Motor neuron (in vitro differentiated cells): Measurements from ENCODE around the gene HHIPL1. TPM values are rescaled to one million over a fixed set of nuclear protein-coding genes. Genes with fewer than 3 reads are reported as not detected.

Source experiments
- ATAC-seq, 8 experiments: fragments of 200-7000 bp; cut with Tn5 transposase; replicated peaks in 6 of 8; 2 replicates each; pipeline ENCODE4 v1.8.0; 2021; ENCODE audit warnings: mild to moderate bottlenecking in 8 of 8, moderate library complexity in 8 of 8
- H3K27ac ChIP-seq, 2 donors: fragments of 250-450 bp; sonication (Bioruptor Pico); 2 replicates each; pipeline ENCODE4 v1.9.0; 2021; ENCODE audit warnings: antibody characterized with exemption in 2 of 2, mild to moderate bottlenecking in 2 of 2, moderate library complexity in 1 of 2
- H3K4me1 ChIP-seq, 2 donors: fragments of 250-450 bp; sonication (Bioruptor Pico); replicated peaks in 1 of 2; 2 replicates each; pipeline ENCODE4 v1.6.1; 2021; ENCODE audit warnings: antibody characterized with exemption in 2 of 2, mild to moderate bottlenecking in 2 of 2, moderate library complexity in 1 of 2
- H3K4me3 ChIP-seq, 5 donors: fragments of 250-450 bp; sonication (Bioruptor Pico); 2 replicates each; pipeline ENCODE4 v1.9.0; 2021; ENCODE audit warnings: antibody characterized with exemption in 5 of 5, mild to moderate bottlenecking in 5 of 5, moderate library complexity in 4 of 5
- WGBS, 10 experiments: fragments of 450-650 bp; shearing (Covaris generic); methylation state at CpG; one replicate each; pipeline ENCODE4 v1.0.0; 2022; 5-methylcytosine and 5-hydroxymethylcytosine counted together
- in situ Hi-C, 9 experiments: fragments of 400-800 bp; cut with MboI; loops; one replicate each; pipeline ENCODE4 v1.15.0; 2021; ENCODE audit warnings: low sequenced_read_pairs in 9 of 9, low pct_unique_long_range_greater_than_20kb in 2 of 9; ENCODE audit not compliant: unreplicated experiment in 9 of 9
- total RNA-seq, 8 experiments: library from RNA; unstranded; fragments of 300-600 nt; gene quantifications; 2 replicates each; pipeline versions ENCODE4 v1.2.3 to v1.2.4, GENCODE V29; 2022

Gene HHIPL1
- total RNA-seq, 8 experiments from 2014 or later = 0.84 to 2.3 (median 1.9) TPM

- Histone ChIP-seq H3K4me1 (peaks cover 20 to 39% of the 10 kb centered on the region in 2 donors), H3K4me3 (no peak overlapping the region), H3K27ac (peak overlapping the region in 1 of 2 donors; percentile 26)
- ATAC-seq = no peak
- 50 to 83% (median 66%) methylated on average over 4 to 11 of the region's 14 CpGs; no CpG with 5 or more reads in 1 of the 10 experiments for WGBS, 10 experiments
- in situ Hi-C loops = no loop called here
Observed at GRCh38 chr14:99670361-99671234, 25.7 kb downstream of the HHIPL1 start.

GRCh38 chr14:99671235-99672224 lies 26.6 kb downstream of the HHIPL1 start:
- Histone ChIP-seq H3K4me3 (no peak overlapping the region), H3K27ac (peak overlapping the region in 1 of 2 donors; percentile 41), H3K4me1 (peaks cover 20 to 34% of the 10 kb centered on the region in 2 donors)
- in situ Hi-C loops = no loop called here
- peak in 5 of 8 experiments; percentile 21 to 41 (median 22) for ATAC-seq
- 0 to 72% (median 49%) methylated on average over 1 to 8 of the region's 20 CpGs; no CpG with 5 or more reads in 2 of the 10 experiments for WGBS, 10 experiments

GRCh38 chr14:99672506-99673304 lies 27.8 kb downstream of the HHIPL1 start:
- WGBS, 10 experiments = 63 to 100% (median 87%) methylated on average over 2 to 3 of the region's 11 CpGs; no CpG with 5 or more reads in 7 of the 10 experiments
- Histone ChIP-seq H3K4me3 (no peak overlapping the region), H3K27ac (no peak overlapping the region), H3K4me1 (peaks cover 20 to 34% of the 10 kb centered on the region in 2 donors)
- peak in 3 of 8 experiments; percentile 36 to 83 (median 71) for ATAC-seq
- in situ Hi-C loops = no loop called here

- in situ Hi-C loops = no loop called here
- no peak overlapping the region for H3K27ac ChIP-seq
- no peak overlapping the region for H3K4me3 ChIP-seq
- no peak for ATAC-seq
- peaks cover 20 to 32% of the 10 kb centered on the region in 2 donors for H3K4me1 ChIP-seq
- 72 to 86% (median 80%) methylated on average over 2 to 3 of the region's 8 CpGs; no CpG with 5 or more reads in 7 of the 10 experiments for WGBS, 10 experiments
Observed at GRCh38 chr14:99673305-99674063, 28.6 kb downstream of the HHIPL1 start.

- 80 to 100% (median 91%) methylated on average over 2 to 3 of the region's 9 CpGs; no CpG with 5 or more reads in 6 of the 10 experiments for WGBS, 10 experiments
- no peak overlapping the region for H3K27ac ChIP-seq
- H3K4me1 ChIP-seq = peaks cover 20 to 28% of the 10 kb centered on the region in 2 donors
- H3K4me3 ChIP-seq = no peak overlapping the region
- in situ Hi-C loops = no loop called here
- no peak for ATAC-seq
Observed at GRCh38 chr14:99674064-99674650, 29.2 kb downstream of the HHIPL1 start.

GRCh38 chr14:99674776-99675381 lies 29.9 kb downstream of the HHIPL1 start:
- Histone ChIP-seq H3K27ac (no peak overlapping the region), H3K4me1 (peaks cover 20 to 28% of the 10 kb centered on the region in 2 donors), H3K4me3 (no peak overlapping the region)
- ATAC-seq = no peak
- WGBS, 10 experiments = 80 to 100% (median 100%) methylated on average over 1 to 5 of the region's 60 CpGs; no CpG with 5 or more reads in 7 of the 10 experiments
- in situ Hi-C loops = loop anchor here in 4 of 9 experiments (25.0 kb wide), 1 partner anchor 212 kb away; no protein-coding TSS in a partner anchor

GRCh38 chr14:99675382-99675835 lies 30.5 kb downstream of the HHIPL1 start:
- ATAC-seq = peak in 1 of 8 experiments; percentile 8
- Histone ChIP-seq H3K4me3 (no peak overlapping the region), H3K4me1 (peaks cover 17 to 25% of the 10 kb centered on the region in 2 donors), H3K27ac (no peak overlapping the region)
- in situ Hi-C loops = loop anchor here in 4 of 9 experiments (25.0 kb wide), 1 partner anchor 212 kb away; no protein-coding TSS in a partner anchor
- WGBS, 10 experiments = 75 to 100% (median 96%) methylated on average over 6 to 16 of the region's 42 CpGs; no CpG with 5 or more reads in 6 of the 10 experiments

GRCh38 chr14:99675951-99676350 lies 31.0 kb downstream of the HHIPL1 start:
- in situ Hi-C loops = loop anchor here in 4 of 9 experiments (25.0 kb wide), 1 partner anchor 211 kb away; no protein-coding TSS in a partner anchor
- no peak overlapping the region for H3K4me3 ChIP-seq
- peaks cover 12 to 20% of the 10 kb centered on the region in 2 donors for H3K4me1 ChIP-seq
- 67 to 100% (median 79%) methylated on average over 1 to 4 of the region's 10 CpGs; no CpG with 5 or more reads in 6 of the 10 experiments for WGBS, 10 experiments
- ATAC-seq = no peak
- H3K27ac ChIP-seq = no peak overlapping the region

- WGBS, 10 experiments = 100% methylated on average over 1 of the region's 8 CpGs; no CpG with 5 or more reads in 9 of the 10 experiments
- H3K4me1 ChIP-seq = peaks cover 5 to 12% of the 10 kb centered on the region in 2 donors
- no peak for ATAC-seq
- H3K27ac ChIP-seq = no peak overlapping the region
- in situ Hi-C loops = loop anchor here in 4 of 9 experiments (25.0 kb wide), 1 partner anchor 211 kb away; no protein-coding TSS in a partner anchor
- H3K4me3 ChIP-seq = no peak overlapping the region
Observed at GRCh38 chr14:99676657-99677056, 31.7 kb downstream of the HHIPL1 start.

- no peak overlapping the region for H3K4me3 ChIP-seq
- peaks cover 0 to 4% of the 10 kb centered on the region in 2 donors for H3K4me1 ChIP-seq
- H3K27ac ChIP-seq = no peak overlapping the region
- no peak for ATAC-seq
- 60 to 100% (median 80%) methylated on average over 1 to 11 of the region's 16 CpGs; no CpG with 5 or more reads in 3 of the 10 experiments for WGBS, 10 experiments
- in situ Hi-C loops = loop anchor here in 4 of 9 experiments (25.0 kb wide), 1 partner anchor 210 kb away; no protein-coding TSS in a partner anchor
Observed at GRCh38 chr14:99677231-99678140, 32.6 kb downstream of the HHIPL1 start.
